Stimulated activated CD8-positive, alpha-beta memory T cell treated with anti-CD3 and anti-CD28 coated beads, Interleukin-7, amount 100 ng/mL, for 1 hour (primary cell): Measurements from ENCODE around the gene BORCS5.
"Not testable (repeated sequence)": the region's sequence is repeated elsewhere in the genome, so short reads cannot be mapped to it uniquely, and the experiment has no call there.

Experiments used
- DNase-seq, 2 donors: peaks; one replicate each; pipeline ENCODE4 v3.0.0-alpha.2; 2020; ENCODE audit warnings: low read depth in 2 of 2

Gene BORCS5

GRCh38 chr12:12356896-12357718 is at the start of gene BORCS5:
TSS of gene BORCS5 (plus strand) at chr12:12357078. CDS start at chr12:12357452, 374 bp downstream.
- peak; percentile 94 to 95 for DNase-seq

GRCh38 chr12:12310695-12311094 is 46.2 kb upstream of the BORCS5 start:
- not testable (repeated sequence) for DNase-seq

GRCh38 chr12:12315838-12316237 is 41.0 kb upstream of the BORCS5 start:
- DNase-seq = no peak

- no peak for DNase-seq
Measured at GRCh38 chr12:12319451-12320183, 37.3 kb upstream of the BORCS5 start.

GRCh38 chr12:12323118-12323517 is 33.8 kb upstream of the BORCS5 start:
- DNase-seq = no peak

GRCh38 chr12:12323591-12323990 is 33.3 kb upstream of the BORCS5 start:
- no peak for DNase-seq

GRCh38 chr12:12326262-12326661 is 30.6 kb upstream of the BORCS5 start:
- DNase-seq = no peak

GRCh38 chr12:12327802-12328201 is 29.1 kb upstream of the BORCS5 start:
- DNase-seq = no peak

GRCh38 chr12:12331244-12331771 is 25.6 kb upstream of the BORCS5 start:
- no peak for DNase-seq

GRCh38 chr12:12331896-12332295 is 25.0 kb upstream of the BORCS5 start:
- DNase-seq = no peak

GRCh38 chr12:12333407-12334366 is 23.2 kb upstream of the BORCS5 start:
- DNase-seq = no peak

GRCh38 chr12:12334367-12335040 is 22.4 kb upstream of the BORCS5 start:
- DNase-seq = peak in 1 of 2 donors; percentile 21

- no peak for DNase-seq
Measured at GRCh38 chr12:12336049-12336411, 20.8 kb upstream of the BORCS5 start.

- DNase-seq = no peak
Measured at GRCh38 chr12:12336511-12336910, 20.4 kb upstream of the BORCS5 start.

- no peak for DNase-seq
Measured at GRCh38 chr12:12338527-12339168, 18.2 kb upstream of the BORCS5 start.

- DNase-seq = peak in 1 of 2 donors; percentile 2
Measured at GRCh38 chr12:12349711-12350665, 6.9 kb upstream of the BORCS5 start, which contains the start of gene MANSC1. TSS of gene MANSC1 (minus strand) at chr12:12350242. CDS start at chr12:12343314, 6,928 bp downstream.

GRCh38 chr12:12350868-12351463 is 5.9 kb upstream of the BORCS5 start:
- no peak for DNase-seq

- DNase-seq = not testable (repeated sequence)
Measured at GRCh38 chr12:12351468-12352185, 5.3 kb upstream of the BORCS5 start.
